Fibroblast of skin of right quadriceps (primary cell): ENCODE data around the gene LAPTM5.
"Not testable (repeated sequence)": the region's sequence is repeated elsewhere in the genome, so short reads cannot be mapped to it uniquely, and the experiment has no call there.

Source experiments
- DNase-seq: peaks from one replicate; pipeline ENCODE4 v3.0.0-alpha.2; 2013

The LAPTM5 gene

GRCh38 chr1:30692201-30692947 is 65.2 kb downstream of the LAPTM5 start:
- no peak for DNase-seq

DNA sequence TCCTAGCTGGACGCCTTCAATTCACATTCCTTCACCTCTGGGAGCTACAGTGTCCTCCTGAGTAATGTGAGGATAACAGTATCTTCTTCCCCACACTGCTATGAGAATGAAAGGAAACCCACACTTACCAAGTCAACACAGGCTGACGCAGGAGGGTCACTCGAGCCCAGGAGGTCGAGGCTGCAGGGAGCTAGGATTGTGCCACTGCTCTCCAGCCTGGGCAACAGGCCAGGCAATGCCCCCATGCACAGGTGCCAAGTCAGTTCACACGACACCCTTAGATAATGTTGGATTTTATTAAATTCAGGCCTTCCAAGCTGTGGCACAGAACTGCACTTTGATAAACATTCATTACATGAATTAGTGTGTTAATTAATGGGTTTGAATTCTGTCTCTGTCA is 66.1 kb downstream of the LAPTM5 start:
- no peak for DNase-seq

GRCh38 chr1:30689901-30690645 is 67.5 kb downstream of the LAPTM5 start:
- no peak for DNase-seq

DNA sequence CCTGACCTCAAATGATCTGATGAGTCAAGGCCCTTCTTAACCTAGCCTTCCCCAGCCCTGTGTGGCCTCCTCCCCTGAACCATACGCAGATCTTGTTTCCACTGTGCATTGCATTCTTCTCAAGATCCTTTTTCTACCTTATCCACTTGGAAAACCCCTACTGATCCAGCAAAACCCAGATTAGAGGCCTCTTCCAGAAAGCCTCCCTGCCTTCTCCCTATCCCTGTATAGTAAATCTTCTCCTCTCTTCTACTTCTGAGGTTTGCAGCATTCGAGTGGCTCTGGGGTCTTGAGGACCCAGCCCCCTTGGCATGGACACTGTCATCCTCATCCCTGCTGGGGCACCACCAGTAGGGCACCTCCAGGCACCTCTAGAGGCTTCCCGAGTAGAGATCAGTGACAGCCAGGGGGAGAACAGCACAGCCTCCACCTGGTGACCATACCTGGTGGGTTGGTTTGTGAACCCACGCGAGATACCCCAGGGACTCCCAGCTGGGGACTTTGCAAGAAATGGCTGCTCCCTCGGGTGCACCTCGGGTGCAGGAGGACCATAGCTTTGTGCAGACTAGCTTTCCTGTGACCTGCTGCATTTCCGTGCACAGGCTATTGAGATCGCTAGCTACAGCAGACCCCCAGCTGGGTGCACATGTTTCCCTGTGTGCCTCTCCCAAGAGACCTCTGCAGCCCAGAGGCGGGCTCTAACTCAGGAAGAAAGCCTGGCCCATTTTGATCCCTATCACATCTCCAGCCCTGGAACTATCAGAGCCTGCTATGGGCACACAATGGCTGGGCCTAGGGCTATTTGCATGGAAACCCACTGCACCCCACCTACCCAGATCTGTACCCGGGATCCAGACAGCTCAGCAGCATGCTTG is 68.4 kb downstream of the LAPTM5 start:
- no peak for DNase-seq

- DNase-seq = not testable (repeated sequence)
Observed at GRCh38 chr1:30688516-30688915, 69.1 kb downstream of the LAPTM5 start.

DNA sequence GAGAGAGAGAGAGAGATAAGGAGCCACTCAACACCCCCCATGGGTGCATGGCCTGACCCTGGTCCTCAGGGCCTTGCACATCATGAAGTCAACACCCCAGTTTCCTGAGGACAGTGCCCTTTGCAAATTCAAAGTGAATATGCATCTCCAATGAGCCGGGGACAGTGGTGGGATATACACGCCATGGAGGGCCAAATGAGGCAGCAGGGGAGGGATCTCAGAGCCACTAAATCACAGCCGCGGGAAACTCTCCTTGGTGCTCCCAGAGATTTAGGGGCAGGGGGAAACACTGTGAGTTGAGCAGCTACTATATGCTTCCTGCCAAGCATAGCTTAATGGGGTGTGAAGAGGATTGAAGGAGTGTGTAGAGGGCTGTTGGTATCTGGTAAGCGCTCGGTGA is 69.7 kb downstream of the LAPTM5 start:
- no peak for DNase-seq

DNA sequence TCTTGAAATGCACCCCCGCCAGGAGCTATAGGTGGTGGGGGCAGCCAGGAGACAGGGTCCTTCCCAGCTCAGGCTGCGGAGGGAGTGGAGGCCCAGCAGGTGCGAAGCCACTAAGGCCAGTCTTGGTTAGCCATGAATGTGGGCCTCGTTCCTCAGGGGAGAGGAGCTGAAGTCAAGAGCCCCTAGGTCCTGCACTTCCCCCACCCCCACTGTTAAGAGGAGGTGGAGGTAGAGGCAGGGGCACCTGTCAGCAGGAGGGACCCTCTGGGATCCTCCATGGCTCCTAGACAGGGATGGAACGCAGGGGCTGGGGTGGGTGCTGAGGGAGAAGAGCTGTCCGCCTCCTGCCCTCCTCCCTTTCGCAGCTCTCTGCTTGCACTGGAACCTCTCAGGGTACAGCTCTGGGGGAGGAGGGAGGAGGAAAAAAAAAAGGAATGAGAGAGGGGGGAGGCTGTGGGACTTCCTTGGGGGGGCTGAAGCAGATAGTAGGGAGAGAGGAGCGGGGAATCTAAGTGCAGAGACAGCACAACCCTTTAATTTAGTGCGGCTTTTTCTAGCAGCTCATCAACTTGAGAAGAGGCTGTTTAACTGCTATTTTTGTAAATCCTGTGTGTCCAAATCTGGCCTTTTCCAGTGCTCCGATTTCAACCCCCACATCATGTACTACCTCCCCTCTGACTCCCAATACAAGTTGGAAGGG is 71.2 kb downstream of the LAPTM5 start:
- no peak for DNase-seq

- no peak for DNase-seq
Observed at GRCh38 chr1:30685796-30686165, 71.8 kb downstream of the LAPTM5 start.

- no peak for DNase-seq
Observed at GRCh38 chr1:30684881-30685795, 72.4 kb downstream of the LAPTM5 start.

GRCh38 chr1:30684259-30684658 is 73.3 kb downstream of the LAPTM5 start:
- DNase-seq = no peak

DNA sequence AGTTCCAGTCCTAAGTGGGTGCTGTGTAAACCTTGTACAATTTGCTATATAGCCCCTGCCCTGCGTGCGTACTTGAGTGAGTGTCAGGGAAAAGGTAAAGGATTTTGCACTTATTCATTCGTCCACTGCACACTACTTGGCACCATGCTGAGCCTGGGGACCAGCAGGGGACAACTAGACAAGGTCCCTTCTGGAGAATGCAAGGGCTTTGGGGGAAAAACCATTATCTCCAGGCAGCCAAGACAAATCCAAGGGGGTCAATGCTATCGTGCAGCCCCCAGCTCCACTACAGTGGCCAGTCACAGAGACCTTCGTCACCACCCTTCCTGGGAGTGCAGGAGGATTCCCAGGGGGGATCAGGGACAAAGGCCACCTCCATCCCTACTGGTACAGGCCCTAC is 73.9 kb downstream of the LAPTM5 start:
- no peak for DNase-seq
